MCF 10A (cell line): ENCODE data around the gene LECT2. TPM values are rescaled to one million over a fixed set of nuclear protein-coding genes. Genes with fewer than 3 reads are reported as not detected.

Source experiments
- BruUV-seq: library from RNA; stranded (reverse); fragments of 400-500 nt; replicated peaks from 2 replicates; lab custom pipeline; 2021; lab: Mats Ljungman, UMichigan
- CTCF ChIA-PET: fragments of 300-600 bp; sonication (Branson Sonifier 250); formaldehyde crosslinking; extraction: SDS; loops from one replicate; lab custom pipeline; 2021; ENCODE audit warnings: antibody characterized with exemption, inconsistent platforms; lab: Yijun Ruan, JAX
- POLR2A ChIA-PET: fragments of 300-600, 350-650 bp; sonication (Branson Sonifier 250); formaldehyde crosslinking; extraction: SDS; loops from one replicate; lab custom pipeline; 2020; ENCODE audit warnings: antibody characterized with exemption, inconsistent platforms; lab: Yijun Ruan, JAX
- DNase-seq: peaks from one replicate; pipeline ENCODE4 v3.0.0-alpha.2; 2018; ENCODE audit not compliant: unreplicated experiment
- H3K27ac Mint-ChIP-seq: one replicate; pipeline ENCODE4 v1.8.0; 2022; ENCODE audit warnings: mild to moderate bottlenecking, low read depth, mixed read lengths; ENCODE audit not compliant: unreplicated experiment
- H3K27me3 Mint-ChIP-seq: one replicate; pipeline ENCODE4 v1.8.0; 2022; ENCODE audit warnings: mixed read lengths; ENCODE audit not compliant: insufficient read depth, unreplicated experiment
- H3K36me3 Mint-ChIP-seq: one replicate; pipeline ENCODE4 v1.8.0; 2022; ENCODE audit warnings: mild to moderate bottlenecking, moderate library complexity, mixed read lengths; ENCODE audit not compliant: insufficient read depth, unreplicated experiment
- H3K4me1 Mint-ChIP-seq: one replicate; pipeline ENCODE4 v1.8.0; 2022; ENCODE audit warnings: mixed read lengths; ENCODE audit not compliant: insufficient read depth, unreplicated experiment
- H3K4me3 Mint-ChIP-seq: one replicate; pipeline ENCODE4 v1.8.0; 2022; ENCODE audit warnings: mild to moderate bottlenecking, moderate library complexity, mixed read lengths; ENCODE audit not compliant: unreplicated experiment
- H3K9me3 Mint-ChIP-seq: one replicate; pipeline ENCODE4 v1.8.0; 2022; ENCODE audit warnings: mixed read lengths; ENCODE audit not compliant: unreplicated experiment
- intact Hi-C: fragments of 100-400 bp; cut with micrococcal nuclease; formaldehyde crosslinking; loops from 2 replicates; pipeline ENCODE4 v1.14.1; 2022
- total RNA-seq: library from RNA; stranded (reverse); gene quantifications from 2 replicates; pipeline ENCODE4 v1.2.3, GENCODE V29; 2022
- TF ChIP-seq, protein P1 (sequence below): fragments of 200-600 bp; IDR thresholded peaks from one replicate; pipeline ENCODE4 v1.8.0; 2022; ENCODE audit warnings: antibody characterized with exemption, mild to moderate bottlenecking; ENCODE audit not compliant: unreplicated experiment

The LECT2 gene
- total RNA-seq, 1 experiment from 2014 or later: not detected

DNA sequence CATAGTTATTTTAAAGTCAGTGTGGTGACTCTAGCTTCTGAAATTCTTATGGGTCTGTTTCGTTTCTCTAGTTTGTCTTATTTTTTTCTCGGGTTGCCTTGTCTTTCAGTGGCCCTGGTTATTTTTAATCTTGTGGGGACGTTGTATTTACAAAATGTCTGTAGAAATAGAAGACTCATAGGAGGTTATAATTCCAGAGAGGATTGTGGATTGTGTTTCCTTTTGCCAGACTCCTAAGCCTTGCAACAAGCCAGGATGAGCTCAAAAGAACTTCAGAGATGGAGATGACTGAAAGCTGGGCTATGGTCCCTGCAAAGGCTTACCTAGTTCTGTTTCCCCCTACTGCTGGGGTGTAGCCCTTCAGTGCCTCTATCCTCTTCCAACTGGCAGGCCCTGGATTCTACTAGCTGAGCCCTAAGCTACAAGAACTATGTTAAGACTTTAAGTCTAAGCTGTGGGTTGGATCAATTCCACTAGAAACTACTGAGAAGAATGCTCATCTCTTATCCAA is 32.2 kb upstream of the LECT2 start:
- Mint-ChIP-seq H3K4me1 (no peaks in the 10 kb centered on the region), H3K9me3 (peaks cover 8% of the 10 kb centered on the region), H3K27ac (no peak overlapping the region), H3K27me3 (no peaks in the 10 kb centered on the region), H3K4me3 (no peak overlapping the region), H3K36me3 (peaks cover 6% of the 10 kb centered on the region)
- TF ChIP-seq, protein P1, sequence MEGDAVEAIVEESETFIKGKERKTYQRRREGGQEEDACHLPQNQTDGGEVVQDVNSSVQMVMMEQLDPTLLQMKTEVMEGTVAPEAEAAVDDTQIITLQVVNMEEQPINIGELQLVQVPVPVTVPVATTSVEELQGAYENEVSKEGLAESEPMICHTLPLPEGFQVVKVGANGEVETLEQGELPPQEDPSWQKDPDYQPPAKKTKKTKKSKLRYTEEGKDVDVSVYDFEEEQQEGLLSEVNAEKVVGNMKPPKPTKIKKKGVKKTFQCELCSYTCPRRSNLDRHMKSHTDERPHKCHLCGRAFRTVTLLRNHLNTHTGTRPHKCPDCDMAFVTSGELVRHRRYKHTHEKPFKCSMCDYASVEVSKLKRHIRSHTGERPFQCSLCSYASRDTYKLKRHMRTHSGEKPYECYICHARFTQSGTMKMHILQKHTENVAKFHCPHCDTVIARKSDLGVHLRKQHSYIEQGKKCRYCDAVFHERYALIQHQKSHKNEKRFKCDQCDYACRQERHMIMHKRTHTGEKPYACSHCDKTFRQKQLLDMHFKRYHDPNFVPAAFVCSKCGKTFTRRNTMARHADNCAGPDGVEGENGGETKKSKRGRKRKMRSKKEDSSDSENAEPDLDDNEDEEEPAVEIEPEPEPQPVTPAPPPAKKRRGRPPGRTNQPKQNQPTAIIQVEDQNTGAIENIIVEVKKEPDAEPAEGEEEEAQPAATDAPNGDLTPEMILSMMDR: no peak
- intact Hi-C loops: no loop called here
- ChIA-PET CTCF (interaction anchor here (0.6 to 1.3 kb wide), 8 partner anchors 10 to 225 kb away, joined by 3 to 7 read pairs (median 4); no protein-coding TSS in a partner anchor), POLR2A (interaction anchor here (0.7 to 1.6 kb wide), 9 partner anchors 10 to 145 kb away, joined by 3 to 7 read pairs (median 4); partner anchors contain the start of gene TGFBI)
- no TSS peak for BruUV-seq
- no peak for DNase-seq

DNA sequence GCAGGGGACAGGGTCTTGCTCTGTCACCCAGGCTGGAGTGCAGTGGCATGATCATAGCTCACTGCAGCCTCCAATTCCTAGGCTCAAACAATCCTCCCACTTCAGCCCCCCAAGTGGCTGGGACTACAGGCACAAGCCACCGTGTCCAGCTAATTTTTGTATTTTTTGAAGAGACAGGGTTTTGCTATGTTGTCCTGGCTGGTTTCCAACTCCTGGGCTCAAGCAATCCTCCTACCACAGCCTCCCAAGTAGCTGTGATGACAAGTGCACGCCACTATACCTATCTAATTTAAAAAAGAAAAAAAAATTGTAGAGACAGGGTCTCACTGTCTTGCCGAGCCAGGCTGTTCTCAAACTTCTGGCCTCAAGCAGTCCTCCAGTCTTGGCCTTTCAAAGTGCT is 31.6 kb upstream of the LECT2 start:
- intact Hi-C loops: no loop called here
- no peak overlapping the region for H3K27ac Mint-ChIP-seq
- H3K36me3 Mint-ChIP-seq: peaks cover 6% of the 10 kb centered on the region
- no peak overlapping the region for H3K4me3 Mint-ChIP-seq
- H3K9me3 Mint-ChIP-seq: peaks cover 8% of the 10 kb centered on the region
- BruUV-seq: no TSS peak
- H3K27me3 Mint-ChIP-seq: no peaks in the 10 kb centered on the region
- no peak for DNase-seq
- POLR2A ChIA-PET: interaction anchor here (0.7 to 1.6 kb wide), 6 partner anchors 10 to 50 kb away, joined by 3 to 7 read pairs (median 6); partner anchors contain the start of gene TGFBI
- no peaks in the 10 kb centered on the region for H3K4me1 Mint-ChIP-seq
- CTCF ChIA-PET: interaction anchor here (0.9 to 1.3 kb wide), 3 partner anchors 11 to 225 kb away, joined by 3 to 5 read pairs (median 3); no protein-coding TSS in a partner anchor
- TF ChIP-seq, protein P1: no peak

DNA sequence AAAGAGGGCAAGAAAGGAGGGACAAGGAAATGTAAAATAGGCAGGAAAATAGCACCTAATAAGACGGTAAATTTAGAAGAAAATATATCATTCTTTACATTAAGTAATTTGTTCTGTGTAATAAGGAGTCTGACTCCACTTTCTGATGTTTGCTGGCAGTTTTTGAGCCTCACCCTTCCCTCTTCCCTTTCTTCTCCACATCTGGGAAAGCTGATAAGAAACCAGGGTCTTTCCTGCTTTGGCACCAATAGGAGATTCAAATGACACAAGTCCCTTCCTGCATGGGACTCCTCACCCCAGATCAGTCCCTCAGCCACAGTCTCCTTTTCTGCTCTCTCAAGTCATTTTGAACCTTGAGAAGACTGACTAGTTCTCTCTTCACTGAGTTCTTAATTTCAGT is 31.2 kb upstream of the LECT2 start:
- POLR2A ChIA-PET: interaction anchor here (1.1 to 1.6 kb wide), 3 partner anchors 11 to 48 kb away, joined by 3 to 7 read pairs (median 6); no protein-coding TSS in a partner anchor
- no peak overlapping the region for H3K4me3 Mint-ChIP-seq
- no peak for DNase-seq
- intact Hi-C loops: no loop called here
- H3K27me3 Mint-ChIP-seq: no peaks in the 10 kb centered on the region
- H3K9me3 Mint-ChIP-seq: peaks cover 8% of the 10 kb centered on the region
- no peak overlapping the region for H3K27ac Mint-ChIP-seq
- CTCF ChIA-PET: interaction anchor here (1.3 kb wide), 1 partner anchor 226 kb away, joined by 5 read pairs; no protein-coding TSS in a partner anchor
- no TSS peak for BruUV-seq
- no peaks in the 10 kb centered on the region for H3K4me1 Mint-ChIP-seq
- TF ChIP-seq, protein P1: no peak
- peaks cover 6% of the 10 kb centered on the region for H3K36me3 Mint-ChIP-seq

DNA sequence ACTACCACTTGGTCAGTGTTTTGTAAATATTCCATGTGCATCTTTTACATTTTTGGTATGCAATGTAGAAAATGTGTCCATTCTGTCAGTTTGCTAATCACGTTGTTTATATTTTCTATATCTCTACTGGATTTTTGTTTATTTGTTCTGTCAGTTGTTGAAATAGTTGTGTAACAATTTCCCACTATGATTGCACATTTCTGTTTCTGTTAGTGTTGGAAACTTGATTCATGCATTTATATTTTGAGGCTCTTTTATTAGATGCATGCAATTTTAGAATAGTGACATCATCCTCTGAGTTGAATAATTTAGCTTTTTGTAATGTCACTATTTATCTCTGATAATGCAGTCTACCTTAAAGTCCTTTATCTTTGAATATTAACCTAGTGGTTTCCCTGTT is 25.8 kb upstream of the LECT2 start:
- Mint-ChIP-seq H3K4me1 (peaks cover 6% of the 10 kb centered on the region), H3K4me3 (no peak overlapping the region), H3K36me3 (no peaks in the 10 kb centered on the region), H3K27ac (no peak overlapping the region), H3K9me3 (peaks cover 8% of the 10 kb centered on the region), H3K27me3 (no peaks in the 10 kb centered on the region)
- ChIA-PET CTCF (interaction anchor here (0.7 to 1.5 kb wide), 3 partner anchors 19 to 193 kb away, joined by 3 to 5 read pairs (median 3); no protein-coding TSS in a partner anchor), POLR2A (interaction anchor here (0.6 to 2.7 kb wide), 4 partner anchors 31 to 129 kb away, joined by 3 to 8 read pairs (median 4); partner anchors contain the start of gene TGFBI)
- peak; percentile 46 for DNase-seq
- TF ChIP-seq, protein P1: no peak
- intact Hi-C loops: no loop called here
- BruUV-seq: no TSS peak
